Hematopoietic multipotent progenitor cell (in vitro differentiated cells): ENCODE results near the gene HMX1. TPM values are rescaled to one million over a fixed set of nuclear protein-coding genes. Genes with fewer than 3 reads are reported as not detected.
A peak's percentile ranks its signal among the peaks of the same experiment; 100 is the strongest.

Experiments
- DNase-seq, 3 donors: peaks; one replicate each; pipeline ENCODE4 v3.0.0-alpha.2; 2011 to 2015; ENCODE audit warnings: low read depth in 2 of 3, low spot score in 2 of 3
- total RNA-seq: library from RNA; depleted of rRNA; stranded (reverse); fragments of >200 nt; gene quantifications from one replicate; pipeline ENCODE4 v1.2.3, GENCODE V29; 2012

The HMX1 gene
- not detected for total RNA-seq

- DNase-seq: no peak
Observed at GRCh38 chr4:8871417-8872401, at the start of gene HMX1. Gene HMX1 (minus strand): TSS chr4:8871839. CDS start chr4:8871614, 225 bp downstream.

- DNase-seq: no peak
Observed at GRCh38 chr4:8920969-8921368, 49.3 kb upstream of the HMX1 start.

- DNase-seq: no peak
Observed at GRCh38 chr4:8920289-8920965, 48.8 kb upstream of the HMX1 start.

GRCh38 chr4:8919651-8920288, 48.1 kb upstream of the HMX1 start:
- DNase-seq: no peak

- DNase-seq: peak in 2 of 3 donors; percentile 51 to 74
Observed at GRCh38 chr4:8917868-8918783, 46.5 kb upstream of the HMX1 start.

GRCh38 chr4:8917321-8917811, 45.7 kb upstream of the HMX1 start:
- DNase-seq: no peak

- DNase-seq: no peak
Observed at GRCh38 chr4:8916906-8917305, 45.3 kb upstream of the HMX1 start.

GRCh38 chr4:8916351-8916885, 44.8 kb upstream of the HMX1 start:
- no peak for DNase-seq

GRCh38 chr4:8915201-8916200, 43.9 kb upstream of the HMX1 start:
- no peak for DNase-seq

GRCh38 chr4:8914461-8915171, 43.0 kb upstream of the HMX1 start:
- no peak for DNase-seq

- no peak for DNase-seq
Observed at GRCh38 chr4:8913858-8914460, 42.3 kb upstream of the HMX1 start.

- no peak for DNase-seq
Observed at GRCh38 chr4:8913121-8913857, 41.6 kb upstream of the HMX1 start.

GRCh38 chr4:8912506-8912905, 40.9 kb upstream of the HMX1 start:
- no peak for DNase-seq

- DNase-seq: no peak
Observed at GRCh38 chr4:8912089-8912455, 40.4 kb upstream of the HMX1 start.

- DNase-seq: no peak
Observed at GRCh38 chr4:8911316-8912088, 39.9 kb upstream of the HMX1 start.

GRCh38 chr4:8910822-8911315, 39.2 kb upstream of the HMX1 start:
- no peak for DNase-seq
